Pulmonary artery endothelial cell (primary cell): ENCODE data around the gene C2orf92. TPM values are rescaled to one million over a fixed set of nuclear protein-coding genes. Genes with fewer than 3 reads are reported as not detected.
"Not testable (repeated sequence)": the region's sequence is repeated elsewhere in the genome, so short reads cannot be mapped to it uniquely, and the experiment has no call there.

Experiments
- DNase-seq: peaks from one replicate; pipeline ENCODE4 v3.0.0-alpha.2; 2011; ENCODE audit warnings: low read depth, low spot score
- total RNA-seq: library from RNA; depleted of rRNA; stranded (reverse); fragments of >200 nt; gene quantifications from 2 replicates; pipeline ENCODE4 v1.2.3, GENCODE V29; 2014

The C2orf92 gene
- total RNA-seq, 1 donor from 2014 or later = 1.5 TPM

- DNase-seq = no peak
Observed at GRCh38 chr2:97660044-97660774, 9.3 kb upstream of the C2orf92 start.

- DNase-seq = no peak
Observed at GRCh38 chr2:97660775-97661389, 8.6 kb upstream of the C2orf92 start.

- no peak for DNase-seq
Observed at GRCh38 chr2:97661927-97662326, 7.6 kb upstream of the C2orf92 start.

- DNase-seq = no peak
Observed at GRCh38 chr2:97662386-97662894, 7.1 kb upstream of the C2orf92 start.

GRCh38 chr2:97662895-97663625 is 6.5 kb upstream of the C2orf92 start:
- no peak for DNase-seq

GRCh38 chr2:97663626-97663961 is 5.9 kb upstream of the C2orf92 start:
- DNase-seq = no peak

- DNase-seq = peak; percentile 96
Observed at GRCh38 chr2:97663962-97664635, 5.4 kb upstream of the C2orf92 start, which contains the start of gene ACTR1B. Gene ACTR1B, minus strand, starts transcription at chr2:97664044. Its CDS starts 154 bp downstream, at chr2:97663890.

GRCh38 chr2:97664636-97664970 is 4.9 kb upstream of the C2orf92 start:
- DNase-seq = no peak

- DNase-seq = no peak
Observed at GRCh38 chr2:97670471-97670870, 958 bp downstream of the C2orf92 start.

- no peak for DNase-seq
Observed at GRCh38 chr2:97671526-97671925, 2.0 kb downstream of the C2orf92 start.

- not testable (repeated sequence) for DNase-seq
Observed at GRCh38 chr2:97672606-97673140, 3.2 kb downstream of the C2orf92 start.

GRCh38 chr2:97673182-97673914 is 3.8 kb downstream of the C2orf92 start:
- no peak for DNase-seq

- no peak for DNase-seq
Observed at GRCh38 chr2:97673915-97674283, 4.4 kb downstream of the C2orf92 start.

GRCh38 chr2:97675430-97676113 is 6.1 kb downstream of the C2orf92 start:
- no peak for DNase-seq

GRCh38 chr2:97676620-97677019 is 7.1 kb downstream of the C2orf92 start:
- DNase-seq = no peak

- no peak for DNase-seq
Observed at GRCh38 chr2:97677480-97677879, 8.0 kb downstream of the C2orf92 start.

- DNase-seq = no peak
Observed at GRCh38 chr2:97678298-97678697, 8.8 kb downstream of the C2orf92 start.

- DNase-seq = not testable (repeated sequence)
Observed at GRCh38 chr2:97687235-97687634, 17.7 kb downstream of the C2orf92 start.

GRCh38 chr2:97688062-97688827 is 18.7 kb downstream of the C2orf92 start:
- no peak for DNase-seq

- DNase-seq = no peak
Observed at GRCh38 chr2:97691166-97691565, 21.7 kb downstream of the C2orf92 start.
